Body of pancreas (tissue), 4 donors: ENCODE results near the gene UBAP2.

ENCODE experiments used
- CTCF ChIP-seq, 7 experiments: fragments of 450-650 bp in 4 of 7; fragments of 200-600 bp in 3 of 7; sonication (generic) in 3 of 7; IDR thresholded peaks; one replicate each; pipeline ENCODE4 v1.5.1; 2016 to 2019; ENCODE audit warnings: antibody characterized with exemption in 7 of 7
- POLR2A ChIP-seq, 3 donors: fragments of 450-650 bp; IDR thresholded peaks; one replicate each; pipeline ENCODE4 v1.6.1; 2016; ENCODE audit warnings: antibody characterized with exemption in 3 of 3, mild to moderate bottlenecking in 2 of 3

- TF ChIP-seq CTCF (IDR thresholded peaks at IDR 0.05) = no peak
- TF ChIP-seq POLR2A (IDR thresholded peaks at IDR 0.05) = no peak
Measured at GRCh38 chr9:34037626-34038025, 11.1 kb downstream of the UBAP2 start.
